Thyroid gland (tissue), 4 donors: ENCODE measurements around the gene SPARC.

Source experiments
- POLR2A ChIP-seq, 2 donors: fragments of 450-650 bp; IDR thresholded peaks; one replicate each; pipeline ENCODE4 v1.6.1; 2017; ENCODE audit warnings: antibody characterized with exemption in 2 of 2, mild to moderate bottlenecking in 2 of 2, moderate library complexity in 1 of 2
- TF ChIP-seq, protein P1 (sequence below), 6 experiments: fragments of 200-600 bp in 3 of 6; fragments of 450-650 bp in 3 of 6; sonication (generic) in 3 of 6; IDR thresholded peaks; one replicate each; pipeline ENCODE4 v1.5.1; 2016 to 2019; ENCODE audit warnings: antibody characterized with exemption in 6 of 6, mild to moderate bottlenecking in 2 of 6, inconsistent platforms in 1 of 6, moderate library complexity in 1 of 6

DNA sequence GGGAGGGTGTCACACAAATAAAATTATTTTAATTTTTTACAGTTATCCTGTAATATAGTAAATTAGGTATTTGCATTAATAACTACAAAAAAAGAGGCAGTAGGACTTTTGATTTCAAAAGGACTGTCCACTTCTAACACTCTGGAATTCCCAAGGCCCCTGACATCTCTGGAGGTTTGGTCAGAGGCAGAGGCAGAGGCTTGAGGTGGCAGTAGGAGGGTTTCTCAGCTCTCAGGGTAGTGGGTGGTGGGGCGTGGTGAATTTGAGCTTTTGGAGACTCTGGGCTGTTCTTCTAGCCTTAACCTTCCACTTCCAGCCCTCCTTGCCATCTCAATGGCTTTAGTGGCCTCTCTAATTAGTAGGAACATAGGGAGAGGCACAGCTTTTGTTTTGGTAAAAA, 48.9 kb upstream of the SPARC start:
- TF ChIP-seq, protein P1, sequence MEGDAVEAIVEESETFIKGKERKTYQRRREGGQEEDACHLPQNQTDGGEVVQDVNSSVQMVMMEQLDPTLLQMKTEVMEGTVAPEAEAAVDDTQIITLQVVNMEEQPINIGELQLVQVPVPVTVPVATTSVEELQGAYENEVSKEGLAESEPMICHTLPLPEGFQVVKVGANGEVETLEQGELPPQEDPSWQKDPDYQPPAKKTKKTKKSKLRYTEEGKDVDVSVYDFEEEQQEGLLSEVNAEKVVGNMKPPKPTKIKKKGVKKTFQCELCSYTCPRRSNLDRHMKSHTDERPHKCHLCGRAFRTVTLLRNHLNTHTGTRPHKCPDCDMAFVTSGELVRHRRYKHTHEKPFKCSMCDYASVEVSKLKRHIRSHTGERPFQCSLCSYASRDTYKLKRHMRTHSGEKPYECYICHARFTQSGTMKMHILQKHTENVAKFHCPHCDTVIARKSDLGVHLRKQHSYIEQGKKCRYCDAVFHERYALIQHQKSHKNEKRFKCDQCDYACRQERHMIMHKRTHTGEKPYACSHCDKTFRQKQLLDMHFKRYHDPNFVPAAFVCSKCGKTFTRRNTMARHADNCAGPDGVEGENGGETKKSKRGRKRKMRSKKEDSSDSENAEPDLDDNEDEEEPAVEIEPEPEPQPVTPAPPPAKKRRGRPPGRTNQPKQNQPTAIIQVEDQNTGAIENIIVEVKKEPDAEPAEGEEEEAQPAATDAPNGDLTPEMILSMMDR (IDR thresholded peaks at IDR 0.05), result no peak
- TF ChIP-seq POLR2A (IDR thresholded peaks at IDR 0.05), result no peak
